IMR-90 (cell line): ENCODE results near the gene NFKBIA. TPM values are rescaled to one million over a fixed set of nuclear protein-coding genes. Genes with fewer than 3 reads are reported as not detected.

Experiments
- ATAC-seq: fragments of 200-7000 bp; cut with Tn5 transposase; 2 replicates; pipeline ENCODE4 v1.9.1; 2020; ENCODE audit warnings: low read depth, mild to moderate bottlenecking, moderate library complexity
- BruUV-seq: library from RNA; stranded (reverse); fragments of 400-500 nt; replicated peaks from 2 replicates; lab custom pipeline; 2021; lab: Mats Ljungman, UMichigan
- CTCF ChIA-PET: fragments of 300-600 bp; formaldehyde crosslinking; extraction: SDS; loops from one replicate; lab custom pipeline; 2021; ENCODE audit warnings: antibody characterized with exemption; lab: Yijun Ruan, JAX
- POLR2A ChIA-PET: fragments of 300-600 bp; sonication (Branson Sonifier 250); formaldehyde crosslinking; loops from one replicate; lab custom pipeline; 2022; ENCODE audit warnings: antibody characterized with exemption; ENCODE audit not compliant: unreplicated experiment; lab: Charles Lee
- DNase-seq: peaks from one replicate; pipeline ENCODE4 v3.0.0; 2013
- H2AFZ ChIP-seq: replicated peaks from 2 replicates; pipeline ENCODE3; 2013; ENCODE audit warnings: low read length, mild to moderate bottlenecking; ENCODE audit not compliant: poor library complexity
- H2AK5ac ChIP-seq: 2 replicates; pipeline ENCODE4 v1.6.1; 2013; ENCODE audit warnings: low read depth, low read length, inconsistent platforms
- H2AK9ac ChIP-seq: replicated peaks from 2 replicates; pipeline ENCODE3; 2013; ENCODE audit warnings: mild to moderate bottlenecking, low read depth, low read length, moderate library complexity; ENCODE audit not compliant: poor library complexity
- H2BK120ac ChIP-seq: 2 replicates; pipeline ENCODE4 v1.6.1; 2013; ENCODE audit warnings: low read depth, low read length, inconsistent platforms
- H2BK15ac ChIP-seq: 3 replicates; pipeline ENCODE4 v1.6.1; 2013; ENCODE audit warnings: low read depth, low read length, inconsistent platforms
- H2BK20ac ChIP-seq: 2 replicates; pipeline ENCODE4 v1.6.1; 2013; ENCODE audit warnings: low read depth, mild to moderate bottlenecking, inconsistent platforms, low read length, moderate library complexity
- H2BK5ac ChIP-seq: 2 replicates; pipeline ENCODE4 v1.6.1; 2013; ENCODE audit warnings: mild to moderate bottlenecking, low read depth, low read length, inconsistent platforms; ENCODE audit not compliant: poor library complexity, severe bottlenecking
- H3K14ac ChIP-seq: replicated peaks from 2 replicates; pipeline ENCODE4 v1.6.1; 2013; ENCODE audit warnings: low read depth, low read length, inconsistent platforms
- H3K18ac ChIP-seq: 2 replicates; pipeline ENCODE4 v1.6.1; 2013; ENCODE audit warnings: low read depth, low read length, control low read depth
- H3K23ac ChIP-seq: 2 replicates; pipeline ENCODE4 v1.6.1; 2013; ENCODE audit warnings: low read depth, low read length, inconsistent platforms
- H3K27ac ChIP-seq: 2 replicates; pipeline ENCODE4 v1.5.1; 2013; ENCODE audit warnings: mild to moderate bottlenecking, control low read depth, low read length; ENCODE audit not compliant: insufficient read depth
- H3K27me3 ChIP-seq: 2 replicates; pipeline ENCODE4 v1.6.1; 2013; ENCODE audit warnings: low read length; ENCODE audit not compliant: control insufficient read depth, insufficient read depth
- H3K36me3 ChIP-seq: 2 replicates; pipeline ENCODE4 v1.6.1; 2013; ENCODE audit warnings: low read length, mixed read lengths; ENCODE audit not compliant: control insufficient read depth, insufficient read depth
- H3K4ac ChIP-seq: 2 replicates; pipeline ENCODE4 v1.6.1; 2013; ENCODE audit warnings: low read depth, low read length, inconsistent platforms
- H3K4me1 ChIP-seq: 2 replicates; pipeline ENCODE4 v1.6.1; 2013; ENCODE audit warnings: low read length, mixed read lengths; ENCODE audit not compliant: control insufficient read depth, insufficient read depth
- H3K4me2 ChIP-seq: 2 replicates; pipeline ENCODE4 v1.6.1; 2013; ENCODE audit warnings: low read depth, mild to moderate bottlenecking, control low read depth, low read length, moderate library complexity
- H3K4me3 ChIP-seq: 2 replicates; pipeline ENCODE4 v1.5.1; 2013; ENCODE audit warnings: low read depth, mild to moderate bottlenecking, control low read depth, low read length, moderate library complexity; ENCODE audit not compliant: insufficient read depth
- H3K56ac ChIP-seq: 2 replicates; pipeline ENCODE4 v1.6.1; 2013; ENCODE audit warnings: low read length, inconsistent platforms; ENCODE audit not compliant: insufficient read depth; ENCODE audit errors: extremely low read depth
- H3K79me1 ChIP-seq, 2 experiments: 2 replicates each; pipeline ENCODE4 v1.6.1; 2013; ENCODE audit warnings: low read length in 2 of 2, inconsistent platforms in 1 of 2, low read depth in 1 of 2
- H3K9ac ChIP-seq: 2 replicates; pipeline ENCODE4 v1.6.1; 2013; ENCODE audit warnings: low read depth, low read length, control low read depth
- H3K9me1 ChIP-seq: 2 replicates; pipeline ENCODE4 v1.6.1; 2013; ENCODE audit warnings: low read length, inconsistent platforms; ENCODE audit not compliant: insufficient read depth
- H3K9me3 ChIP-seq: 2 replicates; pipeline ENCODE4 v1.6.1; 2013; ENCODE audit warnings: low read length; ENCODE audit not compliant: control insufficient read depth, insufficient read depth
- H4K20me1 ChIP-seq: 2 replicates; pipeline ENCODE4 v1.6.1; 2013; ENCODE audit warnings: low read length, inconsistent platforms; ENCODE audit not compliant: insufficient read depth
- H4K5ac ChIP-seq: 2 replicates; pipeline ENCODE4 v1.6.1; 2013; ENCODE audit warnings: mild to moderate bottlenecking, low read depth, low read length, control low read depth
- H4K8ac ChIP-seq, 2 experiments: 2 replicates each; pipeline ENCODE4 v1.6.1; 2013; ENCODE audit warnings: low read depth in 2 of 2, low read length in 2 of 2, control low read depth in 1 of 2, inconsistent platforms in 1 of 2
- H4K91ac ChIP-seq: 2 replicates; pipeline ENCODE4 v1.6.1; 2013; ENCODE audit warnings: low read depth, low read length, inconsistent platforms; ENCODE audit not compliant: insufficient read depth
- BHLHE40 ChIP-seq: fragments of 150-350 bp; IDR thresholded peaks from 2 replicates; pipeline ENCODE4 v1.6.1; 2016; ENCODE audit warnings: mild to moderate bottlenecking, low read depth, low read length
- CEBPB ChIP-seq: IDR thresholded peaks from 2 replicates; pipeline ENCODE4 v1.6.1; 2012; ENCODE audit warnings: low read depth, low read length, improper control_type of control experiment
- CHD1 ChIP-seq: IDR thresholded peaks from 2 replicates; pipeline ENCODE4 v1.6.1; 2012; ENCODE audit warnings: low read depth, low read length, improper control_type of control experiment
- CTCF ChIP-seq: conservative IDR thresholded peaks from 2 replicates; pipeline ENCODE4 v1.5.1; 2012; ENCODE audit warnings: mild to moderate bottlenecking, low read depth, low read length, improper control_type of control experiment
- FOS ChIP-seq: fragments of 150-350 bp; IDR thresholded peaks from 2 replicates; pipeline ENCODE4 v1.6.1; 2016; ENCODE audit warnings: low read depth, low read length
- MAFK ChIP-seq: IDR thresholded peaks from 2 replicates; pipeline ENCODE4 v1.6.1; 2012; ENCODE audit warnings: low read depth, low read length, improper control_type of control experiment
- MAZ ChIP-seq: IDR thresholded peaks from 2 replicates; pipeline ENCODE4 v1.6.1; 2012; ENCODE audit warnings: low read depth, mild to moderate bottlenecking, low read length, improper control_type of control experiment, moderate library complexity, borderline replicate concordance
- MXI1 ChIP-seq: IDR thresholded peaks from 2 replicates; pipeline ENCODE4 v1.6.1; 2012; ENCODE audit warnings: low read depth, mild to moderate bottlenecking, low read length, moderate library complexity, borderline replicate concordance
- NFE2L2 ChIP-seq: fragments of 150-350 bp; IDR thresholded peaks from 2 replicates; pipeline ENCODE4 v1.6.1; 2016; ENCODE audit warnings: low read depth, mild to moderate bottlenecking, low read length
- RAD21 ChIP-seq: IDR thresholded peaks from 2 replicates; pipeline ENCODE4 v1.6.1; 2012; ENCODE audit warnings: low read length, improper control_type of control experiment
- RCOR1 ChIP-seq: IDR thresholded peaks from 2 replicates; pipeline ENCODE4 v1.6.1; 2012; ENCODE audit warnings: mild to moderate bottlenecking, low read length, improper control_type of control experiment; ENCODE audit not compliant: insufficient replicate concordance
- SMC3 ChIP-seq: fragments of 150-350 bp; IDR thresholded peaks from 2 replicates; pipeline ENCODE4 v1.6.1; 2016; ENCODE audit warnings: low read depth, mild to moderate bottlenecking, antibody characterized with exemption, low read length, moderate library complexity
- USF2 ChIP-seq: fragments of 150-350 bp; IDR thresholded peaks from 2 replicates; pipeline ENCODE4 v1.6.1; 2017; ENCODE audit warnings: mild to moderate bottlenecking, antibody characterized with exemption, low read length, low read depth
- WGBS, 2 experiments: methylation state at CpG; one replicate each; pipeline versions ENCODE4 v1.1.5 to v1.1.7; 2013; ENCODE audit warnings: missing lambda C conversion rate in 2 of 2; ENCODE audit not compliant: insufficient read length in 1 of 2; ENCODE audit errors: extremely low coverage in 2 of 2; 5-methylcytosine and 5-hydroxymethylcytosine counted together
- dilution Hi-C: fragments of 300-500 bp; cut with HindIII; formaldehyde crosslinking; loops from one replicate; pipeline ENCODE4 v1.14.3; 2018; ENCODE audit warnings: low sequenced_read_pairs; ENCODE audit not compliant: unreplicated experiment
- in situ Hi-C: fragments of 300-500 bp; cut with MboI; formaldehyde crosslinking; loops from 3 replicates; pipeline ENCODE4 v1.14.3; 2019; ENCODE audit warnings: low sequenced_read_pairs, inconsistent platforms, mixed read lengths
- intact Hi-C: fragments of 100-400 bp; cut with micrococcal nuclease; formaldehyde crosslinking; loops from 2 replicates; pipeline ENCODE4 v1.10.0; 2022
- polyA plus RNA-seq, 3 experiments: library from polyadenylated mRNA; depleted of rRNA; stranded (reverse); fragments of >200 nt; gene quantifications; 2 replicates each; pipeline ENCODE4 v1.2.3, GENCODE V29; 2012; ENCODE audit warnings: low replicate concordance in 1 of 3
- total RNA-seq: library from RNA; depleted of rRNA; stranded (reverse); fragments of >200 nt; gene quantifications from 2 replicates; pipeline ENCODE4 v1.2.3, GENCODE V29; 2012

NFKBIA gene
- total and polyA plus RNA-seq, 2 of the 4 experiments (the other 2 are of a cell fraction): 71.1 to 97.1 TPM

GRCh38 chr14:35384455-35385041 is 20.0 kb downstream of the NFKBIA start:
- in situ Hi-C loops (no loop called here), intact Hi-C loops (loop anchor here (1.0 to 2.0 kb wide), 2 partner anchors 19 to 92 kb away; partner anchors contain the start of gene PSMA6), dilution Hi-C loops (no loop called here)
- no peaks in the 10 kb centered on the region; the same call in 1 of the 2 replicates for H4K20me1 ChIP-seq
- peak overlapping the region; percentile 93 for H2AFZ ChIP-seq
- H3K23ac ChIP-seq: peak overlapping the region; percentile 77; the same call in 1 of the 2 replicates
- peaks cover 21% of the 10 kb centered on the region for H3K4me1 ChIP-seq
- H3K18ac ChIP-seq: peak overlapping the region; percentile 70
- 0 out of 2 replicates have a peak overlapping the region, but pooled peaks have one; percentile 13 for H3K56ac ChIP-seq
- peaks cover 23% of the 10 kb centered on the region for H3K9me1 ChIP-seq
- DNase-seq (peak; percentile 99), ATAC-seq (peak; percentile 85)
- no TSS peak for BruUV-seq
- peak overlapping the region; percentile 7 to 87; a peak in 3 of 4 replicates for H4K8ac ChIP-seq
- 0 out of 2 replicates have a peak overlapping the region, but pooled peaks have one; percentile 6 for H3K4me2 ChIP-seq
- no peaks in the 10 kb centered on the region for H3K27me3 ChIP-seq
- H3K14ac ChIP-seq: peak overlapping the region; percentile 92
- 0 out of 4 replicates have a peak, but pooled peaks cover 0 to 8% of the 10 kb centered on the region in 2 experiments for H3K79me1 ChIP-seq
- H2AK9ac ChIP-seq: peak overlapping the region; percentile 98
- peak overlapping the region; percentile 91; the same call in 1 of the 2 replicates for H2BK20ac ChIP-seq
- H3K4ac ChIP-seq: peak overlapping the region; percentile 92
- WGBS, 2 experiments: 48% methylated on average over 7 of the region's 11 CpGs; no CpG with 5 or more reads in 1 of the 2 experiments
- no peak overlapping the region for H3K9ac ChIP-seq
- H3K36me3 ChIP-seq: no peaks in the 10 kb centered on the region
- peak overlapping the region; percentile 82; the same call in 2 of the 3 replicates for H2BK15ac ChIP-seq
- peak overlapping the region; percentile 88 for H2BK120ac ChIP-seq
- H4K91ac ChIP-seq: peak overlapping the region; percentile 95
- no peak overlapping the region for H3K4me3 ChIP-seq
- H2BK5ac ChIP-seq: peak overlapping the region; percentile 95
- H3K9me3 ChIP-seq: no peaks in the 10 kb centered on the region
- H4K5ac ChIP-seq: peak overlapping the region; percentile 56
- peak overlapping the region; percentile 83; the same call in 1 of the 2 replicates for H2AK5ac ChIP-seq
- ChIA-PET POLR2A (interaction anchor here (0.5 to 0.9 kb wide), 2 partner anchors 9 to 86 kb away, joined by 3 to 4 read pairs; no protein-coding TSS in a partner anchor), CTCF (interaction anchor here (1.0 to 1.1 kb wide), 2 partner anchors 10 to 19 kb away, joined by 3 read pairs; no protein-coding TSS in a partner anchor)
- peak overlapping the region; percentile 89 for H3K27ac ChIP-seq
- TF ChIP-seq CTCF (0 out of 2 replicates have a peak, but pooled peaks have one; percentile 10), NFE2L2 (peak; percentile 17; the same call in 1 of the 2 replicates), CEBPB (no peak), FOS (peak; percentile 77), RCOR1 (no peak), RAD21 (peak; percentile 12; the same call in 1 of the 2 replicates), USF2 (peak; percentile 36; the same call in 1 of the 2 replicates), SMC3 (peak; percentile 21; the same call in 1 of the 2 replicates), CHD1 (no peak), BHLHE40 (peak; percentile 17; the same call in 1 of the 2 replicates), MAZ (no peak), MAFK (0 out of 2 replicates have a peak, but pooled peaks have one; percentile 27), MXI1 (peak; percentile 73; the same call in 1 of the 2 replicates)
